ENCODE results near the gene RNF38.
"Not testable (repeated sequence)": the region's sequence is repeated elsewhere in the genome, so short reads cannot be mapped to it uniquely, and the experiment has no call there.

RNF38 gene

GRCh38 chr9:36424289-36425055 is 24.4 kb upstream of the RNF38 start:
- DNase-seq (no peak), ATAC-seq (no peak)
- no peaks in the 10 kb centered on the region for H3K9me3 Mint-ChIP-seq
- no peak overlapping the region for H3K27ac Mint-ChIP-seq
- peaks cover 3% of the 10 kb centered on the region for H3K36me3 Mint-ChIP-seq (ENCODE audit: low read depth)
- H3K4me1 Mint-ChIP-seq, result peaks cover 14% of the 10 kb centered on the region
- H3K27me3 Mint-ChIP-seq, result no peaks in the 10 kb centered on the region
- H3K4me3 Mint-ChIP-seq, result no peak overlapping the region

- Mint-ChIP-seq H3K27me3 (no peaks in the 10 kb centered on the region), H3K27ac (no peak overlapping the region), H3K4me1 (peaks cover 14% of the 10 kb centered on the region), H3K36me3 (ENCODE audit: low read depth) (peaks cover 2% of the 10 kb centered on the region), H3K4me3 (no peak overlapping the region), H3K9me3 (no peaks in the 10 kb centered on the region)
- ATAC-seq, result no peak
- no peak for DNase-seq
Observed at GRCh38 chr9:36423206-36423605, 23.1 kb upstream of the RNF38 start.

- Mint-ChIP-seq H3K36me3 (ENCODE audit: low read depth) (peaks cover 6% of the 10 kb centered on the region), H3K27ac (no peak overlapping the region), H3K27me3 (no peaks in the 10 kb centered on the region), H3K9me3 (no peaks in the 10 kb centered on the region), H3K4me1 (no peaks in the 10 kb centered on the region), H3K4me3 (no peak overlapping the region)
- ATAC-seq (no peak), DNase-seq (no peak)
Observed at GRCh38 chr9:36416890-36417289, 16.8 kb upstream of the RNF38 start.

- H3K27ac Mint-ChIP-seq, result no peak overlapping the region
- no peaks in the 10 kb centered on the region for H3K9me3 Mint-ChIP-seq
- no peaks in the 10 kb centered on the region for H3K27me3 Mint-ChIP-seq
Observed at GRCh38 chr9:36415822-36416525, 15.9 kb upstream of the RNF38 start.

GRCh38 chr9:36411410-36411809 is 11.3 kb upstream of the RNF38 start:
- DNase-seq; H3K4me1 Mint-ChIP-seq; ATAC-seq; H3K27me3 Mint-ChIP-seq; H3K36me3 Mint-ChIP-seq (ENCODE audit: low read depth); H3K4me3 Mint-ChIP-seq; H3K9me3 Mint-ChIP-seq: not testable (repeated sequence)
- peak overlapping the region; percentile 25 for H3K27ac Mint-ChIP-seq

More at GRCh38 chr9:36415822-36416525, 15.9 kb upstream of the RNF38 start:
- Mint-ChIP-seq H3K4me1 (no peaks in the 10 kb centered on the region), H3K4me3 (no peak overlapping the region), H3K36me3 (ENCODE audit: low read depth) (peaks cover 6% of the 10 kb centered on the region)
- no peak for ATAC-seq
- DNase-seq, result no peak

GRCh38 chr9:36409076-36409475 is 9.0 kb upstream of the RNF38 start:
- H3K4me3 Mint-ChIP-seq; H3K9me3 Mint-ChIP-seq; ATAC-seq; H3K36me3 Mint-ChIP-seq (ENCODE audit: low read depth); DNase-seq; H3K27me3 Mint-ChIP-seq; H3K4me1 Mint-ChIP-seq: not testable (repeated sequence)
- H3K27ac Mint-ChIP-seq, result peak overlapping the region; percentile 40

GRCh38 chr9:36407122-36407723 is 7.2 kb upstream of the RNF38 start:
- Mint-ChIP-seq H3K4me1 (peaks cover 5% of the 10 kb centered on the region), H3K9me3 (no peaks in the 10 kb centered on the region), H3K36me3 (ENCODE audit: low read depth) (peaks cover 2% of the 10 kb centered on the region), H3K27me3 (no peaks in the 10 kb centered on the region), H3K27ac (peak overlapping the region; percentile 41), H3K4me3 (no peak overlapping the region)
- DNase-seq (peak; percentile 46), ATAC-seq (peak; percentile 81)

GRCh38 chr9:36402536-36402935 is 2.5 kb upstream of the RNF38 start:
- H3K4me3 Mint-ChIP-seq, result no peak overlapping the region

GRCh38 chr9:36401897-36402480 is 1.9 kb upstream of the RNF38 start:
- H3K36me3 Mint-ChIP-seq (ENCODE audit: low read depth), result peaks cover 9% of the 10 kb centered on the region
- no peaks in the 10 kb centered on the region for H3K27me3 Mint-ChIP-seq
- H3K4me1 Mint-ChIP-seq, result peaks cover 31% of the 10 kb centered on the region
- no peak overlapping the region for H3K4me3 Mint-ChIP-seq
- ATAC-seq (no peak), DNase-seq (no peak)
- peaks cover 4% of the 10 kb centered on the region for H3K9me3 Mint-ChIP-seq
- H3K27ac Mint-ChIP-seq, result peak overlapping the region; percentile 88

More at GRCh38 chr9:36402536-36402935, 2.5 kb upstream of the RNF38 start:
- no peak for ATAC-seq
- Mint-ChIP-seq H3K27ac (no peak overlapping the region), H3K4me1 (peaks cover 31% of the 10 kb centered on the region), H3K36me3 (ENCODE audit: low read depth) (peaks cover 9% of the 10 kb centered on the region), H3K9me3 (peaks cover 4% of the 10 kb centered on the region), H3K27me3 (no peaks in the 10 kb centered on the region)
- no peak for DNase-seq

- ATAC-seq (peak; percentile 76), DNase-seq (no peak)
- Mint-ChIP-seq H3K27me3 (no peaks in the 10 kb centered on the region), H3K4me1 (peaks cover 37% of the 10 kb centered on the region), H3K9me3 (peaks cover 4% of the 10 kb centered on the region), H3K4me3 (peak overlapping the region; percentile 94), H3K36me3 (ENCODE audit: low read depth) (peaks cover 9% of the 10 kb centered on the region), H3K27ac (peak overlapping the region; percentile 88)
Observed at GRCh38 chr9:36401164-36401740, 1.2 kb upstream of the RNF38 start.

- H3K27ac Mint-ChIP-seq, result peak overlapping the region; percentile 93
- peaks cover 12% of the 10 kb centered on the region for H3K36me3 Mint-ChIP-seq (ENCODE audit: low read depth)
- no peaks in the 10 kb centered on the region for H3K27me3 Mint-ChIP-seq
- DNase-seq (peak; percentile 93), ATAC-seq (peak; percentile 82)
- H3K4me3 Mint-ChIP-seq, result peak overlapping the region; percentile 94
- H3K9me3 Mint-ChIP-seq, result peaks cover 4% of the 10 kb centered on the region
- peaks cover 44% of the 10 kb centered on the region for H3K4me1 Mint-ChIP-seq
Observed at GRCh38 chr9:36400332-36401163, 479 bp upstream of the RNF38 start.

GRCh38 chr9:36398745-36399144 is 1.3 kb downstream of the RNF38 start:
- H3K27me3 Mint-ChIP-seq, result no peaks in the 10 kb centered on the region
- ATAC-seq (no peak), DNase-seq (no peak)
- peak overlapping the region; percentile 94 for H3K4me3 Mint-ChIP-seq
- peaks cover 4% of the 10 kb centered on the region for H3K9me3 Mint-ChIP-seq
- H3K27ac Mint-ChIP-seq, result peak overlapping the region; percentile 77
- peaks cover 56% of the 10 kb centered on the region for H3K4me1 Mint-ChIP-seq
- peaks cover 16% of the 10 kb centered on the region for H3K36me3 Mint-ChIP-seq (ENCODE audit: low read depth)

- Mint-ChIP-seq H3K4me3 (no peak overlapping the region), H3K36me3 (ENCODE audit: low read depth) (peaks cover 23% of the 10 kb centered on the region), H3K4me1 (peaks cover 68% of the 10 kb centered on the region), H3K9me3 (peaks cover 4% of the 10 kb centered on the region), H3K27me3 (no peaks in the 10 kb centered on the region), H3K27ac (no peak overlapping the region)
- ATAC-seq, result no peak
- DNase-seq, result no peak
Observed at GRCh38 chr9:36396985-36397384, 3.1 kb downstream of the RNF38 start.

GRCh38 chr9:36392489-36392888 is 7.6 kb downstream of the RNF38 start:
- Mint-ChIP-seq H3K36me3 (ENCODE audit: low read depth) (peaks cover 24% of the 10 kb centered on the region), H3K4me1 (peaks cover 70% of the 10 kb centered on the region), H3K27me3 (no peaks in the 10 kb centered on the region), H3K27ac (no peak overlapping the region), H3K9me3 (no peaks in the 10 kb centered on the region), H3K4me3 (no peak overlapping the region)
- no peak for DNase-seq
- ATAC-seq, result no peak
